Measurements from ENCODE around the gene DLGAP3. TPM values are rescaled to one million over a fixed set of nuclear protein-coding genes. Genes with fewer than 3 reads are reported as not detected.

DLGAP3 gene
- total and polyA plus RNA-seq, 2 of the 13 experiments (the other 11 are each of a cell fraction or from before 2014, with no cell fraction given) = 0.03 to 0.04 TPM

- TF ChIP-seq ZBTB8A (CRISPR knock-in tag; IDR thresholded peaks at IDR 0.05; ENCODE audit: borderline replicate concordance, low read depth) (no peak), ZNF784 (CRISPR knock-in tag; IDR thresholded peaks at IDR 0.05; ENCODE audit: borderline replicate concordance) (no peak), TERF1 (CRISPR knock-in tag; IDR thresholded peaks at IDR 0.05) (no peak), ELF3 (CRISPR knock-in tag; IDR thresholded peaks at IDR 0.05) (no peak), SIN3A (IDR thresholded peaks at IDR 0.05; ENCODE audit: borderline replicate concordance, low read depth, low read length) (no peak), RBFOX2 (IDR thresholded peaks at IDR 0.05; ENCODE audit: low read depth, low read length) (no peak), ZNF530 (CRISPR knock-in tag; IDR thresholded peaks at IDR 0.05; ENCODE audit: low read depth) (no peak), ZIK1 (CRISPR knock-in tag; IDR thresholded peaks at IDR 0.05; ENCODE audit: borderline replicate concordance, low read depth) (no peak), ZNF777 (CRISPR knock-in tag; IDR thresholded peaks at IDR 0.05) (peak; percentile 77; the same call in 1 of the 2 replicates), DNMT1 (CRISPR knock-in tag; IDR thresholded peaks at IDR 0.05) (peak; percentile 55; the same call in 1 of the 2 replicates), HNRNPL (IDR thresholded peaks at IDR 0.05; ENCODE audit: low read depth, low read length) (no peak), SYNCRIP (IDR thresholded peaks at IDR 0.05; ENCODE audit: insufficient read depth, low read depth, low read length) (no peak), ZBTB38 (CRISPR knock-in tag; IDR thresholded peaks at IDR 0.05) (0 out of 2 replicates have a peak, but pooled peaks have one; percentile 18), MYC (CRISPR knock-in tag; IDR thresholded peaks at IDR 0.05; ENCODE audit: borderline replicate concordance) (no peak), CBFB (CRISPR knock-in tag; IDR thresholded peaks at IDR 0.05) (no peak), YEATS4 (CRISPR knock-in tag; IDR thresholded peaks at IDR 0.05; ENCODE audit: borderline replicate concordance) (0 out of 2 replicates have a peak, but pooled peaks have one; percentile 25), SAFB2 (CRISPR knock-in tag; IDR thresholded peaks at IDR 0.05; ENCODE audit: borderline replicate concordance, low read depth) (no peak), ZNF253 (CRISPR knock-in tag; IDR thresholded peaks at IDR 0.05; ENCODE audit: borderline replicate concordance) (no peak), ZNF230 (CRISPR knock-in tag; IDR thresholded peaks at IDR 0.05) (no peak)
These were observed 43.8 kb downstream of the DLGAP3 start (continued) for GRCh38 chr1:34885405-34886247.

All from HepG2 (cell line).